ENCODE data around the gene EPHB3.

GRCh38 chr3:184629555-184630160 lies 68.1 kb downstream of the EPHB3 start:
- TF ChIP-seq CTCF (IDR thresholded peaks at IDR 0.05) (no peak), POLR2A (IDR thresholded peaks at IDR 0.05) (no peak)
